HepG2 (cell line): ENCODE results near the gene C5. TPM values are rescaled to one million over a fixed set of nuclear protein-coding genes. Genes with fewer than 3 reads are reported as not detected.

ENCODE experiments used
- AGO2 ChIP-seq: fragments of 200-400 bp; formaldehyde crosslinking; optimal IDR thresholded peaks from 2 replicates; pipeline ENCODE3; 2017; ENCODE audit warnings: mild to moderate bottlenecking, low read depth, low read length, moderate library complexity
- ARID3A ChIP-seq: IDR thresholded peaks from 2 replicates; pipeline ENCODE4 v1.6.1; 2012; ENCODE audit warnings: low read depth, low read length, improper control_type of control experiment
- DMAP1 ChIP-seq: IDR thresholded peaks from 2 replicates; pipeline ENCODE4 v1.6.1; 2016
- ELK4 ChIP-seq: sonication (generic); formaldehyde crosslinking; IDR thresholded peaks from 2 replicates; pipeline ENCODE4 v1.9.0; 2021; ENCODE audit warnings: missing genetic modification reagents, borderline replicate concordance
- GLI4 ChIP-seq: sonication (generic); formaldehyde crosslinking; IDR thresholded peaks from 2 replicates; pipeline ENCODE4 v1.5.1; 2020; ENCODE audit warnings: missing genetic modification reagents, mild to moderate bottlenecking, moderate library complexity, borderline replicate concordance
- HCFC1 ChIP-seq: fragments of 150-350 bp; IDR thresholded peaks from 2 replicates; pipeline ENCODE4 v1.6.1; 2014; ENCODE audit warnings: low read depth, low read length
- HNRNPLL ChIP-seq: fragments of 200-400 bp; formaldehyde crosslinking; IDR thresholded peaks from 2 replicates; pipeline ENCODE4 v1.6.1; 2017; ENCODE audit warnings: mild to moderate bottlenecking, low read depth, low read length; ENCODE audit not compliant: poor library complexity, severe bottlenecking
- PRDM4 ChIP-seq: sonication (generic); formaldehyde crosslinking; IDR thresholded peaks from 2 replicates; pipeline ENCODE4 v1.9.0; 2021; ENCODE audit warnings: missing genetic modification reagents, borderline replicate concordance
- TRIM24 ChIP-seq: sonication (generic); formaldehyde crosslinking; IDR thresholded peaks from 2 replicates; pipeline ENCODE4 v1.8.0; 2022; ENCODE audit warnings: mild to moderate bottlenecking, missing genetic modification reagents
- XRCC5 ChIP-seq: fragments of 200-400 bp; formaldehyde crosslinking; optimal IDR thresholded peaks from 2 replicates; pipeline ENCODE3; 2017; ENCODE audit warnings: mild to moderate bottlenecking, low read length
- ZFP36L1 ChIP-seq: sonication (generic); formaldehyde crosslinking; IDR thresholded peaks from 2 replicates; pipeline ENCODE4 v1.8.0; 2022; ENCODE audit warnings: mild to moderate bottlenecking, missing genetic modification reagents, moderate library complexity
- ZNF343 ChIP-seq: sonication (generic); formaldehyde crosslinking; IDR thresholded peaks from 2 replicates; pipeline ENCODE4 v1.4.0; 2020; ENCODE audit warnings: mild to moderate bottlenecking, missing genetic modification reagents
- ZNF354B ChIP-seq: sonication (generic); formaldehyde crosslinking; IDR thresholded peaks from 2 replicates; pipeline ENCODE4 v1.8.0; 2022; ENCODE audit warnings: mild to moderate bottlenecking, missing genetic modification reagents
- ZNF557 ChIP-seq: sonication (generic); formaldehyde crosslinking; IDR thresholded peaks from 2 replicates; pipeline ENCODE4 v1.4.0; 2020; ENCODE audit warnings: missing genetic modification reagents
- ZNF572 ChIP-seq: sonication (generic); formaldehyde crosslinking; IDR thresholded peaks from 2 replicates; pipeline ENCODE4 v1.5.1; 2020; ENCODE audit warnings: mild to moderate bottlenecking, missing genetic modification reagents
- ZNF790 ChIP-seq: sonication (generic); formaldehyde crosslinking; IDR thresholded peaks from 2 replicates; pipeline ENCODE4 v1.8.0; 2022; ENCODE audit warnings: missing genetic modification reagents, mild to moderate bottlenecking, borderline replicate concordance
- ZNF841 ChIP-seq: sonication (generic); formaldehyde crosslinking; IDR thresholded peaks from 2 replicates; pipeline ENCODE4 v1.8.1; 2023; ENCODE audit warnings: missing genetic modification reagents, borderline replicate concordance
- polyA plus RNA-seq, 8 experiments: library from polyadenylated mRNA; depleted of rRNA in 3 of 8; stranded (reverse) in 7 of 8; unstranded in 1 of 8; fragments of >200 nt; fragmentation: Illumina TruSeq in 4 of 8; extraction: Trizol in 4 of 8; gene quantifications; 2 replicates each; pipeline versions ENCODE4 v1.2.1 to v1.2.3, GENCODE V29; 2011 to 2016; ENCODE audit warnings: low read depth in 4 of 8, missing spikeins in 1 of 8, mixed read lengths in 1 of 8; ENCODE audit not compliant: insufficient read depth in 1 of 8
- total RNA-seq, 5 experiments: library from RNA; depleted of rRNA; stranded (reverse); fragments of >200 nt; fragmentation: Illumina TruSeq; extraction: Trizol; gene quantifications; 2 replicates each; pipeline ENCODE4 v1.2.3, GENCODE V29; 2016; ENCODE audit warnings: low read depth in 1 of 5
- TF ChIP-seq, protein P1 (sequence below): sonication (generic); formaldehyde crosslinking; IDR thresholded peaks from 2 replicates; pipeline ENCODE4 v1.4.0; 2020; ENCODE audit warnings: missing genetic modification reagents

C5 gene
- total and polyA plus RNA-seq, 2 of the 13 experiments (the other 11 are each of a cell fraction or from before 2014, with no cell fraction given), result 57.6 to 192 TPM

GRCh38 chr9:121074370-121075250 is 24.5 kb upstream of the C5 start, which contains the start of gene CNTRL (continued):
- TF ChIP-seq ELK4 (CRISPR knock-in tag) (no peak), ARID3A (no peak), HCFC1 (no peak), ZNF841 (CRISPR knock-in tag) (peak; percentile 90; the same call in 1 of the 2 replicates), HNRNPLL (peak; percentile 65), ZNF572 (peak; percentile 78), ZNF343 (CRISPR knock-in tag) (peak; percentile 94), DMAP1 (CRISPR knock-in tag) (peak; percentile 91), XRCC5 (no peak), ZFP36L1 (CRISPR knock-in tag) (peak; percentile 95), PRDM4 (CRISPR knock-in tag) (no peak), ZNF557 (CRISPR knock-in tag) (peak; percentile 89; the same call in 1 of the 2 replicates), AGO2 (peak; percentile 74), ZNF790 (peak; percentile 83; the same call in 1 of the 2 replicates), GLI4 (CRISPR knock-in tag) (peak; percentile 96; the same call in 1 of the 2 replicates), TRIM24 (CRISPR knock-in tag) (no peak), ZNF354B (peak; percentile 52; the same call in 1 of the 2 replicates)
- TF ChIP-seq, protein P1, sequence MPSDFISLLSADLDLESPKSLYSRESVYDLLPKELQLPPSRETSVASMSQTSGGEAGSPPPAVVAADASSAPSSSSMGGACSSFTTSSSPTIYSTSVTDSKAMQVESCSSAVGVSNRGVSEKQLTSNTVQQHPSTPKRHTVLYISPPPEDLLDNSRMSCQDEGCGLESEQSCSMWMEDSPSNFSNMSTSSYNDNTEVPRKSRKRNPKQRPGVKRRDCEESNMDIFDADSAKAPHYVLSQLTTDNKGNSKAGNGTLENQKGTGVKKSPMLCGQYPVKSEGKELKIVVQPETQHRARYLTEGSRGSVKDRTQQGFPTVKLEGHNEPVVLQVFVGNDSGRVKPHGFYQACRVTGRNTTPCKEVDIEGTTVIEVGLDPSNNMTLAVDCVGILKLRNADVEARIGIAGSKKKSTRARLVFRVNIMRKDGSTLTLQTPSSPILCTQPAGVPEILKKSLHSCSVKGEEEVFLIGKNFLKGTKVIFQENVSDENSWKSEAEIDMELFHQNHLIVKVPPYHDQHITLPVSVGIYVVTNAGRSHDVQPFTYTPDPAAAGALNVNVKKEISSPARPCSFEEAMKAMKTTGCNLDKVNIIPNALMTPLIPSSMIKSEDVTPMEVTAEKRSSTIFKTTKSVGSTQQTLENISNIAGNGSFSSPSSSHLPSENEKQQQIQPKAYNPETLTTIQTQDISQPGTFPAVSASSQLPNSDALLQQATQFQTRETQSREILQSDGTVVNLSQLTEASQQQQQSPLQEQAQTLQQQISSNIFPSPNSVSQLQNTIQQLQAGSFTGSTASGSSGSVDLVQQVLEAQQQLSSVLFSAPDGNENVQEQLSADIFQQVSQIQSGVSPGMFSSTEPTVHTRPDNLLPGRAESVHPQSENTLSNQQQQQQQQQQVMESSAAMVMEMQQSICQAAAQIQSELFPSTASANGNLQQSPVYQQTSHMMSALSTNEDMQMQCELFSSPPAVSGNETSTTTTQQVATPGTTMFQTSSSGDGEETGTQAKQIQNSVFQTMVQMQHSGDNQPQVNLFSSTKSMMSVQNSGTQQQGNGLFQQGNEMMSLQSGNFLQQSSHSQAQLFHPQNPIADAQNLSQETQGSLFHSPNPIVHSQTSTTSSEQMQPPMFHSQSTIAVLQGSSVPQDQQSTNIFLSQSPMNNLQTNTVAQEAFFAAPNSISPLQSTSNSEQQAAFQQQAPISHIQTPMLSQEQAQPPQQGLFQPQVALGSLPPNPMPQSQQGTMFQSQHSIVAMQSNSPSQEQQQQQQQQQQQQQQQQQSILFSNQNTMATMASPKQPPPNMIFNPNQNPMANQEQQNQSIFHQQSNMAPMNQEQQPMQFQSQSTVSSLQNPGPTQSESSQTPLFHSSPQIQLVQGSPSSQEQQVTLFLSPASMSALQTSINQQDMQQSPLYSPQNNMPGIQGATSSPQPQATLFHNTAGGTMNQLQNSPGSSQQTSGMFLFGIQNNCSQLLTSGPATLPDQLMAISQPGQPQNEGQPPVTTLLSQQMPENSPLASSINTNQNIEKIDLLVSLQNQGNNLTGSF (CRISPR knock-in tag), result peak; percentile 92; the same call in 1 of the 2 replicates
